ENCODE measurements around the gene LSR. TPM values are rescaled to one million over a fixed set of nuclear protein-coding genes. Genes with fewer than 3 reads are reported as not detected.

The LSR gene
- polyA plus RNA-seq, 3 donors, result 0.08 to 0.17 TPM; not detected in 1

DNA sequence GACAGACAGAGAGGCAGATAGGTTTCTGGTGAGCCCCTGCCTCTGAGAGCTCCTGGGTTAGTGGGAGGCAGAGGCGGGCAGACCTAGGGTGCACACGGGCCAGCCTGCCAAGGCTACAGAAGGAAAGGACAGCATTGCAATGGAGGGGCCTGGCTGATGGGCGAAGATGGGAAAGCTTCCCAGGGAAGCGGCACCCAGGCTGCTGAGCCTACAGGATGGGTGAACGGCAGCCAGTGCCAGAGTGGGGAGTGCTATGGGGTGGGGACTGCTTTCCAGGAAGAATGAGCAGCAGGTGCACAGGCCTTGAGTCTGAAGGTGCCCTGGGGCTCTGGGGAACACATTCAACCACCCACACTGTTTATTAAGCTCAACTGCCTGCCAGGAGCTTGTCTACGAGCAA, 42.5 kb downstream of the LSR start:
- Histone ChIP-seq H3K36me3 (replicated peaks in 1 of 2; ENCODE audit: control insufficient read depth in 1 of 2, insufficient read depth in 2 of 2, low read length in 2 of 2) (no peaks in the 10 kb centered on the region), H2AFZ (ENCODE audit: insufficient read depth, low read depth, low read length, poor library complexity, severe bottlenecking) (no peak overlapping the region), H3K27me3 (ENCODE audit: control insufficient read depth in 2 of 2, insufficient read depth in 2 of 2, low read length in 2 of 2) (peaks cover 0 to 6% of the 10 kb centered on the region in 2 donors), H3K9me3 (replicated peaks in 1 of 2; ENCODE audit: control insufficient read depth in 1 of 2, insufficient read depth in 1 of 2, low read length in 2 of 2) (no peaks in the 10 kb centered on the region), H3K79me2 (ENCODE audit: insufficient read depth, low read length) (no peaks in the 10 kb centered on the region), H3K4me1 (ENCODE audit: control insufficient read depth in 1 of 2, insufficient read depth in 2 of 2, low read length in 2 of 2) (peaks cover 12 to 13% of the 10 kb centered on the region in 2 donors), H3K9ac (ENCODE audit: insufficient read depth, low read length, poor library complexity, severe bottlenecking) (no peak overlapping the region), H3K27ac (ENCODE audit: low read depth in 1 of 2, low read length in 2 of 2) (no peak overlapping the region), H4K20me1 (ENCODE audit: insufficient read depth, low read length) (no peaks in the 10 kb centered on the region), H3K4me3 (replicated peaks in 1 of 3; ENCODE audit: low read depth in 2 of 3, low read length in 3 of 3) (no peak overlapping the region), H3K4me2 (replicated peaks; ENCODE audit: extremely low read depth, low read length, poor library complexity, severe bottlenecking) (no peak overlapping the region)
- no peaks in the 10 kb centered on the region for H3K36me3 Mint-ChIP-seq
- H3K4me1 Mint-ChIP-seq, result peaks cover 12% of the 10 kb centered on the region
- TF ChIP-seq, protein P1, sequence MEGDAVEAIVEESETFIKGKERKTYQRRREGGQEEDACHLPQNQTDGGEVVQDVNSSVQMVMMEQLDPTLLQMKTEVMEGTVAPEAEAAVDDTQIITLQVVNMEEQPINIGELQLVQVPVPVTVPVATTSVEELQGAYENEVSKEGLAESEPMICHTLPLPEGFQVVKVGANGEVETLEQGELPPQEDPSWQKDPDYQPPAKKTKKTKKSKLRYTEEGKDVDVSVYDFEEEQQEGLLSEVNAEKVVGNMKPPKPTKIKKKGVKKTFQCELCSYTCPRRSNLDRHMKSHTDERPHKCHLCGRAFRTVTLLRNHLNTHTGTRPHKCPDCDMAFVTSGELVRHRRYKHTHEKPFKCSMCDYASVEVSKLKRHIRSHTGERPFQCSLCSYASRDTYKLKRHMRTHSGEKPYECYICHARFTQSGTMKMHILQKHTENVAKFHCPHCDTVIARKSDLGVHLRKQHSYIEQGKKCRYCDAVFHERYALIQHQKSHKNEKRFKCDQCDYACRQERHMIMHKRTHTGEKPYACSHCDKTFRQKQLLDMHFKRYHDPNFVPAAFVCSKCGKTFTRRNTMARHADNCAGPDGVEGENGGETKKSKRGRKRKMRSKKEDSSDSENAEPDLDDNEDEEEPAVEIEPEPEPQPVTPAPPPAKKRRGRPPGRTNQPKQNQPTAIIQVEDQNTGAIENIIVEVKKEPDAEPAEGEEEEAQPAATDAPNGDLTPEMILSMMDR (IDR thresholded peaks at IDR 0.05), result no peak
- peaks cover 13 to 17% (median 15%) of the 10 kb centered on the region in 3 donors for H3K27me3 Mint-ChIP-seq (ENCODE audit: low read depth in 3 of 3)
- no peak for DNase-seq
- H3K4me3 Mint-ChIP-seq, result no peak overlapping the region
- peaks cover 0 to 2% (median 0%) of the 10 kb centered on the region in 7 donors for H3K9me3 Mint-ChIP-seq
- intact Hi-C loops (cut with micrococcal nuclease), result no loop called here
- no peak overlapping the region for H3K27ac Mint-ChIP-seq
- 97% methylated on average over 4 of the region's 6 CpGs for WGBS (ENCODE audit: insufficient coverage)

DNA sequence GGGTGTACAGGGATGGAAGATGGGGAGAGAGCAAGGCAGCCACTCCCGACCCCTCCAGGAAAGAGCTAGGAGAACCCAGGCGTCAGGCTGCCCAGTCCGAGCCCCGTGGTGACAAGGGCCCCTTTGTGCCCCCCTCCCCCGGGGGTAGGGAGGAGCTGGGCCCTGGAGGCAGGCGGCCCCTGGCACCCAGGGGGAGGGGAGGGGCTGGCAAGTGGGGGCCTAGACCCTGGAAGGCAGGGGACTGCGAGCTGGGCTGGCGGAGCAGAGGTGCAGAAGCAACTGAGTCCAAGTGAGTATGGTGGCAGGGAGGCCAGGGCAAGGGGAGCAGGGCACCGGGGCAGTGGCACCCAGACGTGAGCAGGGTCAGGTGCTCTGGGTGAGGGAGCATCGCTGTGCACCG, 43.1 kb downstream of the LSR start, which contains the start of gene MAG:
MAG (plus strand) TSS at position 246 of the 400 bp plus-strand sequence. CDS start 3,248 bp downstream, outside the sequence.
- Mint-ChIP-seq H3K9me3 (peaks cover 0 to 2% (median 0%) of the 10 kb centered on the region in 7 donors), H3K4me3 (no peak within 1 kb of the TSS), H3K27me3 (ENCODE audit: low read depth in 3 of 3) (peaks cover 13 to 17% (median 15%) of the 10 kb centered on the region in 3 donors), H3K4me1 (peaks cover 13% of the 10 kb centered on the region), H3K36me3 (no peaks in the 10 kb centered on the region), H3K27ac (peak within 1 kb of the TSS in 2 of 7 donors; percentile 4 to 67)
- 89% methylated on average over 7 of the region's 12 CpGs for WGBS (ENCODE audit: insufficient coverage)
- no peaks in the 10 kb centered on the region for H4K20me1 ChIP-seq (ENCODE audit: insufficient read depth, low read length)
- H3K36me3 ChIP-seq (replicated peaks in 1 of 2; ENCODE audit: control insufficient read depth in 1 of 2, insufficient read depth in 2 of 2, low read length in 2 of 2), result no peaks in the 10 kb centered on the region
- peaks cover 0 to 7% of the 10 kb centered on the region in 2 donors for H3K27me3 ChIP-seq (ENCODE audit: control insufficient read depth in 2 of 2, insufficient read depth in 2 of 2, low read length in 2 of 2)
- H3K79me2 ChIP-seq (ENCODE audit: insufficient read depth, low read length), result no peaks in the 10 kb centered on the region
- no peak within 1 kb of the TSS for H3K4me2 ChIP-seq (replicated peaks; ENCODE audit: extremely low read depth, low read length, poor library complexity, severe bottlenecking)
- H3K27ac ChIP-seq (ENCODE audit: low read depth in 1 of 2, low read length in 2 of 2), result no peak within 1 kb of the TSS
- TF ChIP-seq, protein P1 (IDR thresholded peaks at IDR 0.05), result no peak
- H3K9ac ChIP-seq (ENCODE audit: insufficient read depth, low read length, poor library complexity, severe bottlenecking), result no peak within 1 kb of the TSS
- H2AFZ ChIP-seq (ENCODE audit: insufficient read depth, low read depth, low read length, poor library complexity, severe bottlenecking), result no peak within 1 kb of the TSS
- no peaks in the 10 kb centered on the region for H3K9me3 ChIP-seq (replicated peaks in 1 of 2; ENCODE audit: control insufficient read depth in 1 of 2, insufficient read depth in 1 of 2, low read length in 2 of 2)
- intact Hi-C loops (cut with micrococcal nuclease), result no loop called here
- peaks cover 12 to 13% of the 10 kb centered on the region in 2 donors for H3K4me1 ChIP-seq (ENCODE audit: control insufficient read depth in 1 of 2, insufficient read depth in 2 of 2, low read length in 2 of 2)
- H3K4me3 ChIP-seq (replicated peaks in 1 of 3; ENCODE audit: low read depth in 2 of 3, low read length in 3 of 3), result no peak within 1 kb of the TSS
- DNase-seq, result no peak

Data from CD14-positive monocyte (primary cell).